Measurements from ENCODE around the gene HEY2.

Gene HEY2

DNA sequence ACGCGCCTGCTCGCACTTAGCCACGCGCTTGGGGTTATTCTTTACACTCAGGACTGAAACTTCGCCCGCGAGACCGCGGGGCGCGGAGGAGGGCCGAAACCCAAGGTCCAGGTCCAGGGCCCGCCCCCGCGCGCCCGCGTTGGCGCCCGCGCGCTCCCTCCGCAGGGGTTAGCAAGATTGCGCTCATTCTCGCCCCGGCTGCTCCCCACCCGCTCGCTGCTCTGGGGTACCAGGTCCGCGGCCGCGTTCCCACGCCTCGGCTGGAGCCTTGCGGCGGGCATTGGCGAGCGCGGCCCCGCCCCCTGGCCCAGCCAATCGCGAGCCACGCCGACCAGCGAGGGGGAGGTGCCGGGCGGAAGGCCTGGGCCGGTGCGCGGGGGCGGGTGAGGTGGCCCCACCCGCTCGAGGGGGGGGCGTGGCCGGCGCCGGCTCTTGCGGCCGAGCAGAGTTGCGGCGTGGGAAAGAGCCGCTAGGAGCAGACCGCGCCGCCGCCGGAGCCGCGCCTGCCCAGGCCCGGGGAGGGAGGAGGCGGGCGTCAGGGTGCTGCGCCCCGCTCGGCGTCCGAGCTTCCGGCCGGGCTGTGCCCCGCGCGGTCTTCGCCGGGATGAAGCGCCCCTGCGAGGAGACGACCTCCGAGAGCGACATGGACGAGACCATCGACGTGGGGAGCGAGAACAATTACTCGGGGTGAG lies at the start of gene HEY2:
Gene HEY2 (plus strand): TSS at position 460 of the 692 bp plus-strand sequence. CDS start 145 bp downstream, at position 605.
- TF ChIP-seq GATA3 (IDR thresholded peaks at IDR 0.05; ENCODE audit: low read depth, low read length) (no peak), GATA2 (IDR thresholded peaks at IDR 0.05; ENCODE audit: low read depth, low read length) (no peak)

DNA sequence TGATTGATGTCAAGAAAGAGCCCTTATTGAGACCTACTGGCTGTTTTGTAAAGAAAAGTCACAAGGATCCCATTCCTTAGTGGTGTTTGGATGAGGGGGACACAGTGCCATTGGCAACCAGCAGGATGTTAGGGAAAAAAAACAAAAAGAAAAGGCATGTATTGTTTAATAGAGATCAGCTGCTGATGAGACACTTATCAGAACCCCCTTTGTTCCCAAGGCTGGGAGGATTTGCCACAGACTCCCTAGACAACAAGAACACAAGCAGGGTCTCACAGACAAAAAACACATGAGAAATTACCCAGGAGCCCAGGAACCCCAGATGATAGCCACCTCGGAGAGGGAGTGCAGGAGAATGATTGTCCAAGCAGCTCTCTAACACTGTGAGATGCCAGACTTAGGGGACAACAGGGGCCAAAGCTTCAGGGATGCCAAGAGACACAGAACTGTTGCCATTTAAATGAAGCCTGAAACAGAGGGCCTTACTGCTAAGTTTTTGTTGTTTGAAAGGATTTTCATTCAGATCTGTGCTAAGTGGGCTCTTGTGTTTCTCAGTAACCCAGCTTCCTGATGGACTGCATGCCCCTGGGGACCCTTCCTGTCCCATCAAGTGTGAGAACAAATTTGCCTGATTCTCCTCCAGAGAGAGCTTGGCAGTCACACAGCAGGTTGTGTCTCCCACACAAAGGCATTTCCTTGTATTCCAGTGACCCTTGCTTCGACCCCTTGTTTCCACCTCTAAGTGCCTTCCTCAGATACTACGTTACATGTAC lies 48.7 kb upstream of the HEY2 start:
- TF ChIP-seq GATA2 (IDR thresholded peaks at IDR 0.05; ENCODE audit: low read depth, low read length) (no peak), GATA3 (IDR thresholded peaks at IDR 0.05; ENCODE audit: low read depth, low read length) (no peak)

DNA sequence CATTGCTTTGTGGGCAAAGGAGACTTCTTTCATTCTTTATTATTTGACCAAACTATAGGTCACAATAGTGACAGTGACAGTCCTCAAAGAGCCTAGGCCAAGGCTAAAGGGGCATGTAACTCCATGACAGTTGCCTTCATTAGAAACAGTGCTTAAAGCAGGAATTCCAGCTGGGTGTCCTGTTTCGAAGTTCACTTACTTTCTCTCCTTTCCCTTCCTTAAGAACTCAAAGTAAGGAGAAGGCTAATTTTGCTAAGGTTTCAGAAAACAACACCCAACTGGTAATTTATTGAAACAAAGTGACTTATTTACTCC lies 48.1 kb upstream of the HEY2 start:
- no peak for TF ChIP-seq GATA2 (IDR thresholded peaks at IDR 0.05; ENCODE audit: low read depth, low read length)
- no peak for TF ChIP-seq GATA3 (IDR thresholded peaks at IDR 0.05; ENCODE audit: low read depth, low read length)

DNA sequence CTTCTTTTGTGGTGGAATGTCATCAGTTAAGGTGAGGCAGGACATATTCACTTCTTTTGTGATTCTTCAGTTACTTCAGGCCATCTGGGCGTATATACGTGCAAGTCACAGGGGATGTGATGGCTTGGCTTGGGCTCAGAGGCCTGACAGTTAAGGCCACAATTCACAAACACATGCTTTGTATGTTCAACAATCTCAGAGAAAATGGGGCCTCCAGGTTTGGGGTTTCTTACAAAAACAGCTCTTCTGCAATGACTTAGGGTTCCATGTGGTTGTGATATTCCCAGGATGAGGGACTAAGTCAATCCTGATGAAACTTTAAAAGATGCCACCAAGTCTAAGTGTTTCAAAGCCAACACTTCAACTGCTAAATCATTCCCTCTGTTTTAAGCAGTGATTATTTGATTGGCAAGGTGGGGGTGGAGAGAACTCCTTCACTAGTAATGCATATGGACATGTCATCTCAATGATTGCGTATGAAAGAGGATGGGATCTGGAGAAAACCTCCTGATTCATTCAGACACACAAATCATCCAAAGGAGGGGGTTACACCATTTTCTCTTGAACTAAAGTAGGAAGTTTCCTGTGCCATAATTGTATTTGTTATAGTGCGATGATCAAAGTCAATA lies 41.7 kb upstream of the HEY2 start:
- no peak for TF ChIP-seq GATA2 (IDR thresholded peaks at IDR 0.05; ENCODE audit: low read depth, low read length)
- TF ChIP-seq GATA3 (IDR thresholded peaks at IDR 0.05; ENCODE audit: low read depth, low read length), result no peak

DNA sequence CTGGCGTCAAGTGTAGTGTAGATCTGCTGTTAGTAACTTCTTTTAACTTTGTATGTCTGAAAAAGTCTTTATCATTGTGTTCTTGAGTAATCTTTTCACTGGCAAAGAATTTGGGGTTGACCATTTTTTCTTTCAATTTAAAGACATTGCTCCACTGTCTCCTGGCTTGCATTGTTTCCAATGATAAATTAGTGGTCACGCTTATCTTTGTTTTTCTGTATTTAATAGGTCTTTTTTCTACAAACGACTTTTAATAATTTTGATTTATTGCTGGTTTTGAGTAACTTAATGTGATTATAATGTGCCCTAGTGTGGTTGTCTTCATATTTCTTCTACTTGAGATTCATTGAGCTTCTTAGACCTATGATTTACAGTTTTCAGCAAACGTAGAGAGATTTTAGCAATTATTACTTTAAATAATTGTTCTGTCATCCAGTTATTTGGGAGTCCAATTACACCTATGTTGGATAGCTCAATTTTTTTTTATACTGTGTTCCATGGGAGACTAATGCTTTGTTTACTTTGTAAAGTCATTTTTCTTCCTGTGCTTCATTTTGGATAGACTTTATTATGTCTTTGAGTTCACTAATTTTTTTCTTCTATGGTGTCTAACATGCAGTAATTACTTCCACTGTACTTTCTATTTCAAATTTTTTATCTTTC lies 38.3 kb upstream of the HEY2 start:
- no peak for TF ChIP-seq GATA3 (IDR thresholded peaks at IDR 0.05; ENCODE audit: low read depth, low read length)
- TF ChIP-seq GATA2 (IDR thresholded peaks at IDR 0.05; ENCODE audit: low read depth, low read length), result no peak

DNA sequence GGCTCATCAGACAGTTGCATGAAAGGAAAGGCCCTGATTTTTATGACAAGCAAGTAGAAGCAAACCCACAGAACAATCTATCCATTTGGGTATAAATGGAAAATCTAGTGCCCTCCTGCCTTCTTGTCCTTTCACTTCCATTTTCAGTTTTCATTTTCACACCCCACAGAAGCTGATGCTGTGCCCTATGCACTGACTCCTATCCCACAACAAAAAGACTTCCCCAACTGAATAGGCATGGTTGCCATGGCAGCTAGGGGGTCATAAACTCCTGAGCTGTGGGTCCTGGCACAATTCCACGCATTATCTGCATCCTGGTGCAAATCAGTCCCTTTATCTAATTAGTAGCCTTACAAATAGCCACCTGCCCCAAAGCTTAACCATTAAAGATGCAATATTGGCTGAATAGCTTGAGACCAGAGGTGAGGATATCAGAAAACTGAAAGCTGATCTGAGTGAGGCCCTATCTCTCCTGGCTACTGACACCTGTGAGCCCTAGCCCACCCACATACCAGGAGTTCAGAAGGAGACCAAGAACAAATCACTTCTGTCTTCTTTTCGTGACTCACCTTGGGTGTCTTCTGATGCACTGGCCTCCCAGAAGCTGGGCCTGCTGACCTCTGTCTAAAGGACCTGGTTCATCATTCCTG lies 34.9 kb upstream of the HEY2 start:
- TF ChIP-seq GATA2 (IDR thresholded peaks at IDR 0.05; ENCODE audit: low read depth, low read length) (no peak), GATA3 (IDR thresholded peaks at IDR 0.05; ENCODE audit: low read depth, low read length) (no peak)

DNA sequence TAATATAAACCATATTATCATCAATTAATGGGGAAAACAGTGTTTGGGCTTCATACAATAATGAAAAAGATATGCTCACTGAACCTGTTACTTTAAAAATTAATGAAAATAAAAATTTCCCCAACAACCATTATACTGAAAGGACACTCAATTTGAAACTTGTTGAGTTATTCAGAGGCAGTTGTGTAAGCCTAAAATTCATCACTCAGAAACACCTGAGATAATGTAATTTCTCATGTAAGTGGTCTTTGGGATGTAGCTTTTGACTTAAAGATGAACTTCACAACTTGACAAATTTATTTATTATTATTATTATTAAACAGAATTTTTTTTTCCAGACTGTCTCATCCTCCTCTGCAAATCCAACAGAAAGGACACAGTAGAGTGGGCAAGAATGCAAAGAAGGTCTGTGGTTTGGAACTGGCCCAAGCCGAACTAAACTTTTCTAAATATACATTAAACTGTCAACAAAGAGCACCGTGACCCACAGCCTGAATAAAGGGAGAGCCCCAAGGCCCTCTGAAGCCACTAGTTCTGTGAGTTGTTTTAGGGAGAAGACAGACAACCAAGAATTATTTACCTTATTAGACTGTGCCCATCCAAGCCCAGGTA lies 32.2 kb upstream of the HEY2 start:
- TF ChIP-seq GATA3 (IDR thresholded peaks at IDR 0.05; ENCODE audit: low read depth, low read length) (no peak), GATA2 (IDR thresholded peaks at IDR 0.05; ENCODE audit: low read depth, low read length) (no peak)

DNA sequence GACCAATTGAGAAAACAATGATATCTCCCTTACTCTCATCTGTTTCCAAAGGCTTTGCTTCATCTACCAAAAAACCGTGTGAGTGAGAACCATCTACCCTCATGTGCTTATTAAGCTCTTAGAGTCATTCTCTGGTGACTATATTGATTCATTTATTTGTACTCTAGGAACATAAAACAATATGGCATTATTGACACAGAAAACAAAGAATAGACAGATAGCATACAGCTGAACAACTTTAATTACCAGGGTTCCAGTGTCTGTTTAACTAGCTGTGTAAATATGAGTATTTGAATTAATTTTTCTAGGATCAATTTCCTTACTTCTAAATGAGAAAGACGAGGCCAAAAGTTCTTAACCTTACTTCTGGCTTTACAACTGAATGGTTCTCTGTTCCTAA lies 31.3 kb upstream of the HEY2 start:
- no peak for TF ChIP-seq GATA2 (IDR thresholded peaks at IDR 0.05; ENCODE audit: low read depth, low read length)
- TF ChIP-seq GATA3 (IDR thresholded peaks at IDR 0.05; ENCODE audit: low read depth, low read length), result no peak

DNA sequence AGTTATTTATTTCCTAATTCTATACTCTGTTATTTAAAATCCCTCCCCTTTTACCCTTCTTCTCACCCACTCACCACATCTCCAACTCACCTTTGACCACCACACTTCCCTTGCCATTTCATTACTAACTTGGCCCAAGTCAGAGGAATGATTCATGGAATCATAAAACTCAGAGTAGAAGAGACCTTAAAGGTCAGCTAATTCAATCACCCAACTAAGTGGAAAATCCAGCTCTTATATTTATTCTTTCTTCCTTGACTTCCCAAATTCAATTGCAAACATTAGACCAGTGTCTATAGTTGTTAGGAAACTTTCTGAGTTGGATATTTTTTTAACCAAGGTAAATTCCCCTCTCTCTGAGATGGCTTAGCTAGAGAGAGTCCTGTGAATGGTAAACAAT lies 26.5 kb upstream of the HEY2 start:
- TF ChIP-seq GATA2 (IDR thresholded peaks at IDR 0.05; ENCODE audit: low read depth, low read length) (no peak), GATA3 (IDR thresholded peaks at IDR 0.05; ENCODE audit: low read depth, low read length) (no peak)

DNA sequence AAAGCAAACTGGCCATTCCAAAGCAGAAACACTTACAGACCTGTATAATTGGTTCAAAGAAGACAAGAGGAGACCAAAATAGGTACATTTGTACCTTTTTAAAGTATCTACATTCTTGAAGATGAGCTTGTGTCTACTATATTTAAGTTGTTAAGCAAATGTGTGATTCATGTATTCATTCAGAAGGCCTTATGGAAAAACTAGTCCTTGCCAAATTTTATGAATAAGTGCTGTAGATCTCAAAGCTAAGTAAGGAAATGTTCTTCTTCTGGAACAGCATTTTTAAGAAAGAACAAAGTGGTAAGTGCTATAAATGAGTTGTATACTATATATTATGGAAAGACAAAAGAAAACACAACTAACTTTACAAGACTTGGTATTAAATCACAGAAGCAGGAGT lies 22.2 kb upstream of the HEY2 start:
- no peak for TF ChIP-seq GATA2 (IDR thresholded peaks at IDR 0.05; ENCODE audit: low read depth, low read length)
- no peak for TF ChIP-seq GATA3 (IDR thresholded peaks at IDR 0.05; ENCODE audit: low read depth, low read length)

DNA sequence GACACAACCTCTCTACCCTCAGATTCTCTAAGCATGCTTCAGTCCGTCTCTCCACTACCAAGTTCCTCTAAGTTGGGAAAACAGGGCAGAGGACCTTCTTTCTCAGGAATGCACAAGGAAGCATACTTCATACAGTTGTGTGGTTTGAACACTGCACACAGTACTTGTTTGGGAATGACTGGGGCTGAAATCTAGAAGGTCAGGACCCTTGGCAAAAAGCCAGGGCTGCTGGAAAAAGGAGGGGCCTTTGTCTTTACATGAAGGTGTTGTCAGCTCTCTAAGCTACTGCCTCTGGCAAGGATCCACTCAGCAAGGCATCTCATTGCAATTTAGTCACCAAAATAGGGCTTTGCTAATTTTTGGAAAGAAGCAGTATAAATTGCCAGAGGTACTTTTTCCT lies 20.7 kb upstream of the HEY2 start:
- TF ChIP-seq GATA2 (IDR thresholded peaks at IDR 0.05; ENCODE audit: low read depth, low read length), result no peak
- no peak for TF ChIP-seq GATA3 (IDR thresholded peaks at IDR 0.05; ENCODE audit: low read depth, low read length)

DNA sequence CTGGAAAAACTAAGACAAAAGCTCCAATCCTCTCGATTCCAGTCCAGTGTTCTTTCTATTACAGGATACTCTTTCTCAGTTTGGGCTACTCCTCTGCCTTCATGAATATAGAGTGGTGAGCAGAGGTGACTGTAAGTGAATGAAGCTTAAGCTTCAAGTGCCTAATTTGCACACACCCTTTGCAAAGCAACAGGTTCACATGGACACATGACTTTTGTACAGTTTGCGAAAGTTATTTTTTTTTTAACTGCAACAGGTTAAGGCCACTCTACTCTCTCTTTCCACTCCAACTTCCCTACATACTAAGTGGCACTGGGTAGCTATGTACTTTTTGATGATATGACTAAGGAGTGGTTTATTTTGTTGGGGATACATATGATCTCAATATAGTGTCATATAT lies 19.4 kb upstream of the HEY2 start:
- no peak for TF ChIP-seq GATA2 (IDR thresholded peaks at IDR 0.05; ENCODE audit: low read depth, low read length)
- TF ChIP-seq GATA3 (IDR thresholded peaks at IDR 0.05; ENCODE audit: low read depth, low read length), result no peak

DNA sequence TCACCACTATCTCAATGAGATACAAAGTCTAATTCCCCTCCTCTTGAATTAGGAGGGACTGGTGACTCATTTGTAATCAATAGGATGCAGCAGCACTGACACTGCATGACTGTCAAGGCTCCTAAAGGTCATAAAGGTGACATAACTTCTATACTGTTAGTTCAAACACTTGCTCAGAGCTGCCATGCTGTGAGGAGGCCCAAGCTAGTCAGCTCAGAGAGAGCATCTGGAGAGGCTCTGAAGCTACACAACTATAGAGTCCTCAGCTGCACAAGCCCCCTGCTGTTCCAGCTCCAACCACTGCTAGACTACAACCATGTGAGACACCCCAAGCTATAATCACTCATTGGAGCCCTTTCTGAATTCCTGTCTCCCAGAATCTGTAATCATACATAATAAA lies 17.0 kb upstream of the HEY2 start:
- TF ChIP-seq GATA3 (IDR thresholded peaks at IDR 0.05; ENCODE audit: low read depth, low read length) (no peak), GATA2 (IDR thresholded peaks at IDR 0.05; ENCODE audit: low read depth, low read length) (no peak)

Measured in SH-SY5Y (cell line).